ENCODE measurements around the gene FAM135A.

DNA sequence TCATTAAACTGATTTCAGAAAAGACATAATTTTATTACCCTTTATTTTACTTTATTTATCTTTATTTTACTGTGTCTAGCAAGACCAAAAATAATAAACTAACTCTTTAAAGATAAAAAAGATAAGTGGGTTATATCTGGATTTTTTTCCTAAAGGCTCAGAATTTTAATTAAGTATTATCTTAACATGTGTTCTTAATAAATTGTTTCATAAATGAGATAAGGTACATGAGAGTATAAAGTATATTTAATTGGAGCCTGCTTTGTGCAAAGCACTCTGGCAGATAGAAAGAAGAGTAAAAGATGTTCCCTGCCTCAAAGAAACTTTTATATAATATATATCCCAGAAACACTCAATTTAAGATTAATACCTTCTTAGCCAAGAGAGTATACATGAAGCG is 8.7 kb upstream of the FAM135A start:
- TF ChIP-seq SP2 (CRISPR knock-in tag; IDR thresholded peaks at IDR 0.05) (no peak), KLF16 (CRISPR knock-in tag; IDR thresholded peaks at IDR 0.05) (no peak)
